Measurements from ENCODE around the gene PRKAR1B. TPM values are rescaled to one million over a fixed set of nuclear protein-coding genes. Genes with fewer than 3 reads are reported as not detected.
"Not testable (repeated sequence)": the region's sequence is repeated elsewhere in the genome, so short reads cannot be mapped to it uniquely, and the experiment has no call there.

The PRKAR1B gene
- total RNA-seq, 1 experiment from 2014 or later: 27.2 TPM

DNA sequence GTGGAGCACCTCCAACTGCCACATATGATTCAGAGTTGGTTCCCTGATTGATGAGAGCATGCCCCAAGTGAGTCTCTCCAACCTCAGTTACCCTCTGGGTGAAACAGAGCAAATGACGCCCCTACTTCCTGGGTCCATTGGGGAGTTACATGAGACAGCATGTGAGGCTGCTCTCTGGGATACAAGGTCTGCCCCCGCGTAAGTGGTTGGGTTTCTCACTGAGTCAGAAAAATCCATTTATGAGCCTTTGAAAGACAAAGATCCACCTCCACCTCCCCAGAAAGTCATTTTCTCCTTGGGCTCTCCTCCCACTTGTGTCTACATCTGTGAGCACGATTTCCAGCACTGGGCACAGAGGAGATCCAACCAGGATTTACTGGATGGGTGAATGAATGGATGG, 71.3 kb downstream of the PRKAR1B start:
- Histone ChIP-seq H3K4me3 (ENCODE audit: low read depth, low read length, poor library complexity, severe bottlenecking) (no peak overlapping the region), H3K36me3 (ENCODE audit: insufficient read depth, low read length, poor library complexity, severe bottlenecking) (no peaks in the 10 kb centered on the region), H3K27ac (ENCODE audit: low read depth, low read length, poor library complexity, severe bottlenecking) (no peak overlapping the region), H3K27me3 (replicated peaks; ENCODE audit: insufficient read depth, low read depth, low read length, poor library complexity) (no peaks in the 10 kb centered on the region), H3K9me3 (ENCODE audit: low read depth, low read length, poor library complexity, severe bottlenecking) (peaks cover 7% of the 10 kb centered on the region), H3K4me1 (ENCODE audit: insufficient read depth, low read length, poor library complexity, severe bottlenecking) (no peaks in the 10 kb centered on the region)
- no TSS peak for BruUV-seq (replicated peaks)
- ChIA-PET POLR2A (ENCODE audit: low non-redundant PET) (no interaction called here), CTCF (no interaction called here)
- TF ChIP-seq EZH2 (IDR thresholded peaks at IDR 0.05; ENCODE audit: borderline replicate concordance, low read depth, low read length, poor library complexity, severe bottlenecking): no peak
- TF ChIP-seq, protein P1, sequence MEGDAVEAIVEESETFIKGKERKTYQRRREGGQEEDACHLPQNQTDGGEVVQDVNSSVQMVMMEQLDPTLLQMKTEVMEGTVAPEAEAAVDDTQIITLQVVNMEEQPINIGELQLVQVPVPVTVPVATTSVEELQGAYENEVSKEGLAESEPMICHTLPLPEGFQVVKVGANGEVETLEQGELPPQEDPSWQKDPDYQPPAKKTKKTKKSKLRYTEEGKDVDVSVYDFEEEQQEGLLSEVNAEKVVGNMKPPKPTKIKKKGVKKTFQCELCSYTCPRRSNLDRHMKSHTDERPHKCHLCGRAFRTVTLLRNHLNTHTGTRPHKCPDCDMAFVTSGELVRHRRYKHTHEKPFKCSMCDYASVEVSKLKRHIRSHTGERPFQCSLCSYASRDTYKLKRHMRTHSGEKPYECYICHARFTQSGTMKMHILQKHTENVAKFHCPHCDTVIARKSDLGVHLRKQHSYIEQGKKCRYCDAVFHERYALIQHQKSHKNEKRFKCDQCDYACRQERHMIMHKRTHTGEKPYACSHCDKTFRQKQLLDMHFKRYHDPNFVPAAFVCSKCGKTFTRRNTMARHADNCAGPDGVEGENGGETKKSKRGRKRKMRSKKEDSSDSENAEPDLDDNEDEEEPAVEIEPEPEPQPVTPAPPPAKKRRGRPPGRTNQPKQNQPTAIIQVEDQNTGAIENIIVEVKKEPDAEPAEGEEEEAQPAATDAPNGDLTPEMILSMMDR (conservative IDR thresholded peaks at IDR 0.05; ENCODE audit: low read depth, low read length): no peak
- intact Hi-C loops (cut with micrococcal nuclease; ENCODE audit: unreplicated experiment): no loop called here
- DNase-seq (ENCODE audit: low spot score): no peak

DNA sequence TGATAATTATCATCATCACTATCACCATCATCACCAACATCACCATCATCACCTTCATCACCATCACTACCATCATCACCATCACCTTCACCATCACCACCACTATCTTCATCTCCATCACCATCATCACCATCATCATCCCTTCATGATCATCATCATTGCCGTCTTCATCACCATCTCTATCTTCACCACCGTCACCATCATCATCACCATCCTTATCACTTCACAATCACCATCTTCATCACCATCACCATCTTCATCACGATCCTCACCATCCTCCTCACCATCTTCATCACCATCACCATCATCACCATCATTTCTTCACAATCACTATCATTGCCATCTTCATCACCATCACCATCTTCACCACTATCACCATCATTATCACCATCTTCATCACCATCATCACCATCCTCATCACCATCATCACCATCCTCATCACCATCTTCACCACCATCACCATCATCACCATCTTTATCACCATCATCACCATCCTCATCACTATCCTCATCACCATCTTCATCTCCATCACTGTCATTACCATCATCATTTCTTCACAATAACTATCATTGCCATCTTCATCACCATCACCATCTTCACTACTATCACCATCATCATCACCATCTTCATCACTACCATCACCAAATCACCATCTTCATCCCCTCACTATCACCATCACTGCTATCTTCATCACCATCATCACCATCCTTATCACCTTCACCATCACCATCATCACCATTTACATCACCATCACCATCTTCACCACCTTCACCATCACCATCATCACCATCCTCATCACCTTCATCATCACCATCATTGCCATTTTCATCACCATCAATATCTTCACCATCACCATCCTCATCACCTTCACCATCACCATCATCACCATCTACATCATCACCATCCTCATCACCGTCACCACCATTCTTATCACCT, 73.0 kb downstream of the PRKAR1B start:
- no peaks in the 10 kb centered on the region for H3K36me3 ChIP-seq (ENCODE audit: insufficient read depth, low read length, poor library complexity, severe bottlenecking)
- no peak for TF ChIP-seq EZH2 (IDR thresholded peaks at IDR 0.05; ENCODE audit: borderline replicate concordance, low read depth, low read length, poor library complexity, severe bottlenecking)
- TF ChIP-seq, protein P1 (conservative IDR thresholded peaks at IDR 0.05; ENCODE audit: low read depth, low read length): no peak
- no peaks in the 10 kb centered on the region for H3K27me3 ChIP-seq (replicated peaks; ENCODE audit: insufficient read depth, low read depth, low read length, poor library complexity)
- ChIA-PET CTCF (no interaction called here), POLR2A (ENCODE audit: low non-redundant PET) (no interaction called here)
- intact Hi-C loops (cut with micrococcal nuclease; ENCODE audit: unreplicated experiment): no loop called here
- peaks cover 7% of the 10 kb centered on the region for H3K9me3 ChIP-seq (ENCODE audit: low read depth, low read length, poor library complexity, severe bottlenecking)
- DNase-seq (ENCODE audit: low spot score): no peak
- no peaks in the 10 kb centered on the region for H3K4me1 ChIP-seq (ENCODE audit: insufficient read depth, low read length, poor library complexity, severe bottlenecking)
- H3K4me3 ChIP-seq (ENCODE audit: low read depth, low read length, poor library complexity, severe bottlenecking): no peak overlapping the region
- H3K27ac ChIP-seq (ENCODE audit: low read depth, low read length, poor library complexity, severe bottlenecking): no peak overlapping the region
- BruUV-seq (replicated peaks): no TSS peak

DNA sequence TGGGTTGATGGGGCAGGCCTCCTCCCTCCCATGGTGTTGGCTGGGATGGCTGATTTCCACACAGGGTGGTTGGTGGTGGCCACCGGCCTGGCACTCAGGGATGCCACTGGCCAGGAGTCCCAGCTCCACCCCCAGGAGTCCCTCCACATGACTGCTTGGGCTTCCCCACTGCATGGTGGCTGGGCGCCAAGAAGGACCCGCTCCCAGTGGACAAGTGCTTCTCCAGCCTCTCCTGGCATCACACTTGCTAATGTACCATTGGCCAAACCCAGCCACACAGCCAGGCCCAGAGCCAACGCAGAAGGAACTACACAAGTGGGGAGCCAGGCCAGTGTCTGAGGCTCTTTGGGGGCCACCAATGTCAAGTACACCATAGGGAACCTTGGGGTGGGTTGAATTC, 74.2 kb downstream of the PRKAR1B start:
- Histone ChIP-seq H3K4me1 (ENCODE audit: insufficient read depth, low read length, poor library complexity, severe bottlenecking) (no peaks in the 10 kb centered on the region), H3K27ac (ENCODE audit: low read depth, low read length, poor library complexity, severe bottlenecking) (no peak overlapping the region), H3K4me3 (ENCODE audit: low read depth, low read length, poor library complexity, severe bottlenecking) (no peak overlapping the region), H3K27me3 (replicated peaks; ENCODE audit: insufficient read depth, low read depth, low read length, poor library complexity) (no peaks in the 10 kb centered on the region), H3K9me3 (ENCODE audit: low read depth, low read length, poor library complexity, severe bottlenecking) (peaks cover 7% of the 10 kb centered on the region), H3K36me3 (ENCODE audit: insufficient read depth, low read length, poor library complexity, severe bottlenecking) (no peaks in the 10 kb centered on the region)
- no peak for TF ChIP-seq EZH2 (IDR thresholded peaks at IDR 0.05; ENCODE audit: borderline replicate concordance, low read depth, low read length, poor library complexity, severe bottlenecking)
- TF ChIP-seq, protein P1 (conservative IDR thresholded peaks at IDR 0.05; ENCODE audit: low read depth, low read length): no peak
- intact Hi-C loops (cut with micrococcal nuclease; ENCODE audit: unreplicated experiment): no loop called here
- DNase-seq (ENCODE audit: low spot score): no peak
- no TSS peak for BruUV-seq (replicated peaks)
- CTCF ChIA-PET: no interaction called here
- POLR2A ChIA-PET (ENCODE audit: low non-redundant PET): no interaction called here

DNA sequence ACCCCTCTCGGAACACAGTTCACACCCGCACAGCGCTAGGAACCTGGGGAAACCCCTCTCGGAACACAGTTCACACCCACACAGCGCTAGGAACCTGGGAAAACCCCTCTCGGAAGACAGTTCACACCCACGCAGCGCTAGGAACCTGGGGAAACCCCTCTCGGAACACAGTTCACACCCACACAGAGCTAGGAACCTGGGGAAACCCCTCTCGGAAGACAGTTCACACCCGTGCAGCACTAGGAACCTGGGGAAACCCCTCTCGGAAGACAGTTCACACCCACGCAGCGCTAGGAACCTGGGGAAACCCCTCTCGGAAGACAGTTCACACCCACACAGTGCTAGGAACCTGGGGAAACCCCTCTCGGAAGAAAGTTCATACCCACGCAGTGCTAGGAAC, 74.9 kb downstream of the PRKAR1B start:
- H3K4me3 ChIP-seq (ENCODE audit: low read depth, low read length, poor library complexity, severe bottlenecking); H3K36me3 ChIP-seq (ENCODE audit: insufficient read depth, low read length, poor library complexity, severe bottlenecking); BruUV-seq (replicated peaks); CTCF ChIA-PET; H3K27ac ChIP-seq (ENCODE audit: low read depth, low read length, poor library complexity, severe bottlenecking); H3K9me3 ChIP-seq (ENCODE audit: low read depth, low read length, poor library complexity, severe bottlenecking); DNase-seq (ENCODE audit: low spot score); POLR2A ChIA-PET (ENCODE audit: low non-redundant PET); H3K4me1 ChIP-seq (ENCODE audit: insufficient read depth, low read length, poor library complexity, severe bottlenecking); intact Hi-C loops (cut with micrococcal nuclease; ENCODE audit: unreplicated experiment); H3K27me3 ChIP-seq (replicated peaks; ENCODE audit: insufficient read depth, low read depth, low read length, poor library complexity): not testable (repeated sequence)

Measured in A673 (cell line).